DLD1 (cell line): ENCODE measurements around the gene C11orf87.

Experiments used
- in situ Hi-C: cut with HindIII; loops from 2 replicates; pipeline ENCODE4 v1.10.0; 2017; ENCODE audit warnings: low sequenced_read_pairs

The C11orf87 gene

DNA sequence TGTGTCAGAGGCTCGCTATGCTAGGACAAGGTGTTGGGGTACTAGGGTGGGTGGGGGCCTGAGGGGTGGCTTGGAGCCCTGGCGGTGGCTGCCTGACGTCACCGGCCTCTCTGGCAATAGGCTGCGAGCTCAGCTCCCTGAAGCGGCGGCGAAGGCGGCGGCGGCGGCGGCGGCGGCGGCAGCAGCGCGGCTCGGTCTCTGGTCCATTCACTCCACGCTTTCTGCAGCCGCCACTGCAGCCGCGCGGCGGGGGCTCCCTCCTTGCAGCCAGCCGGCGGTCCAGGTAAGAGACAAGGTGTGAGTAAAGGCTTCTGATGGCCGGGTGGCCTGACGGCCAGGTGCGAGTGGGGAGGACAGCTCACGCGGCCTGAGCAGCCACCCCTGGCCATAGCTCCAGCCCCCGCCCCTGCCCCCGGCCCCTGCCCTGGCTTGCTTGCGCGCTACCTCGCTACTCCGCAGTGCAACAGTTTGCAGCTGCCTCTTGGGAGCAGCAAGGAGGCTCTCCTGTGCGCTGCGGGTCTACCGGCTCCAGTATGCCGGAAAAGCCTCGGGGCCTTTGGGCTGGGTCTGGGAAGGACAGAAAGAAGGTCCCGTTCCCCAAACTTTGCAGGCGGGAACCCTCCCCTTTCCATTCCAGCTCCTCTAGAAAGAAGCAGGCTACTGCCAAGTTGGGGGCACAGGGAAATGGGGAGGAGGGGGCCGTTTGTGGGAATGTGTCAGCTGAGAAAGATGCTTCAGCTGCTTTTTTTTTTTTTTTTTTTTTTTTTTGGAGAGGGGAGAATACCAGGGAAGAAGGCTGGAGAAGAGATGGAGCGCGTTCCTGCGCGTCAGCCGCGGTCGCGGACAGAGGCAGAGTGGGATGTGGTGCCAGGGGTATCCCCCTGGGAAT, at the start of gene C11orf87:
Gene C11orf87, plus strand, starts transcription at position 210 of the 889 bp plus-strand sequence. CDS start 1,444 bp downstream, outside the sequence.
- in situ Hi-C loops: no loop called here

DNA sequence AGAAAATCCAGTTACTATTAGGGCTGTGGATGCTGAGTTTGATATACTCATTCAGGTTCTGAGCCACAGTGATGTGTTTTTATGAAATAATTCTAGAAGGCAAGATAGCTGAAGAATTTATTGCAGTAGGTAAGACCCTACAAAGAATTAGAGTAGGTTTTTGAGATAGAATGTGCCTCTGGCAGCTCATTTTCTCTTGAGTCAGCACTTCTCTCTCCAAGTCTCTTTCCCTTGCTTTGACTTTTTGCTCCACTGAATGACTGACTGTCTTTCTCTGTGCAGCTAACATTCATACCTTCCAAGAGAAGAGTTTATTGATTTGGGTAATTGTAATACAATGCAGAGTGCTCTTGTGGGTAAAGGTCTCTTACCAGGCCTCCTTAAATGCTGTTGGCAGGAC, 48.0 kb upstream of the C11orf87 start:
- in situ Hi-C loops: no loop called here

DNA sequence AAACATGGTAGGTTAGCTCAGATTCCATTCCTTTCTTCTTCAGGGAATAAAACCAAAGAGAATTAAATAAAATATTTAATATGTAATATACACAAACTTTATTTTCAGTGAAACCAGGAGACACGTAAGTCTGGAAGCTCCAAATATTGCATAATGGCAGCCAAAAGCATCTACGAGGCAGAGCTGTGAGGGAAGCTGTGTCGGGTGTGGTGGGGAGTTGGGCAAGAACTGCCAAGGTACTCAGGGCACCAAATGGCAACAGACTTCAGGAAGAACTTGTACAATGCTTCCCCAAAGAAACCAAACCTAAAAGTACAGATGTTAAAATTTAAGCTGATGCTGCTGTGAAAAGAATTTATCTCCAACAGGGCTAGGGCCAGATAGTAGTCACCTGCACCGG, 47.5 kb upstream of the C11orf87 start:
- in situ Hi-C loops: no loop called here

DNA sequence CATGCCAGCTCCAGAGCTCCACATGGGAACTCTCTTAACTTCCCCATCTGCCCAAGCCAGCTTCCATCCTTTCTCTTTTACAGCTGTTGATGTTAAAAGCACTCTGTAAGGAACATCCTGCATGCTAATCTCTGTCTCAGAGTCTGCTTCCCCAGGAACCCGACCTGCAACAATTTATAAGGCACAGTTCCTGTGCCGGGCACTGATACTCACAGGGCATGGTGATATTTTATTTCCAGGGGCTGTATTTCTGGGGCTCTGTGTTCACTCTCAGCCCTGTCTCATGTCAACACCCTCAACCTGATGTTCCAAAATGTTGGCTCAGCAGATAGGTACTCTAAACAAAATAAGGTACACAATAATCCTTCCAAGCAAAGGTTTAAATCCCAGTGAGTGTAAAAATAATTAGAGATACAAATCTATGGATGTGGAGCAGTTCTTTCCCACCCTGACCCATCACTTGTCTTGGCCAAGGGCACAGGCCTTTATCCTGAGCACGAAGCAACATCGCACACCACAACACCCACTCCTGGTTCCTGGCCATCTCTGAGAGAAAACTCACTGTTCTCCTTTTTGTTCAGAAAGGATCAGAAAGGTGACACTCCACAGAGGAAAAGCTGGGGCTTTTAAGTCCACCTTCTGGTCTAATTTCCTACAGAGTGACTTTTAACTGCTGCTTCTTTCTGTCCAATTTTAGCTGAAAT, 44.8 kb upstream of the C11orf87 start:
- in situ Hi-C loops: no loop called here

DNA sequence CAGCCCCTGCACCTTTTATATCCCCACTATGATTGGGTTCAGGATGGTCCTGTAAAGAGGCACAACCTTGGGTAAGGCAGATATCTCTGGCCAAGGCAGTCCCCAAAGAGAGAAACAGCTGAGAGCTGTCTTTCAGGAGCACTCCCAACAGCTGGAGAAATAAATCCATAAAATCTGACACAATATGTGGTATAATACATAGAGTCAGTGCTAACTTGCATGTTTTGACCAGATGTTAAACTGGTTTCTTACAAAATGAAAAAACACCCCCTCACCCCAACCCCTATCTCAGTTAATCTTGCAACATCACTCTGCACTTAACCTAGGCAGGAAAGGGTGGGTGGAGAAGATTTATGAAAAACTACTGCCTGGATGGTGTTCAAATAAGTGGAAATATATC, 44.0 kb upstream of the C11orf87 start:
- in situ Hi-C loops: no loop called here

DNA sequence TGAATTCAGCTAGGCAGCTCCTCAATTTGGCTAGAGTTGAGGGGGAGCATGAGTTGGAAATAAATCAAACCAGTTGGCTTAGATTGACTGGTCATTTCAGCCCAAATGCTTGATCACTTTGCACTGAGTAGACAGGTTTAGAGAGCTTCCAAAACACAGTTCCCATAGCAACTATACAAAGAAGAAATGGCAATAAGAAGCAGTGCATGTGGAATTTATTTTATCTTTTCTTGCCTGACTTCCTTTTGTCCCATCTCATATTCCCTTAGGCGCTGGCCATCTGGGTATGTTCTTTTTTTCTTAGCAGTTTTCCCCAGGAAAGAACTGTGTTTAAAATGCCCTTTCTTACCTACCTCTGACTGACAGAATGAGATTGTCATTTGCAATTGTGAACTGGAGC, 38.7 kb upstream of the C11orf87 start:
- in situ Hi-C loops: no loop called here

DNA sequence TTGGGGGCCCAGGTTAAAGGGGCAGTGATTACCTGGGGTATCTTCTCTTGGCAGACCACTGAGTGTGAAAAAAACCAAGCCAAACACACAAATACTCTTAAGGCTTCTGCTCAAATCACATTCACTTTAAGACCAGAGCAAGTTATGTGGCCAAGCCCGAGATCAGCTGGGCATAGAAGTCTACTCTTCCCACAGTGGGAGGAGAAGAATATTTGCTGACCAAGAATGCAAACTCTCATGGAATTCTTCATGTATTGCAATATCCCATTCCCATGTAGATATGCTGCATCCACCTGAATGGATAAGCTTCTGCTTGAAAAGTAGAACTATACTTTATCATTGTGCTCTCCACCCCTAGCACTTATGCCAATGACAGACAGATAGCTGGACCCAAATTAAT, 37.1 kb upstream of the C11orf87 start:
- in situ Hi-C loops: no loop called here

DNA sequence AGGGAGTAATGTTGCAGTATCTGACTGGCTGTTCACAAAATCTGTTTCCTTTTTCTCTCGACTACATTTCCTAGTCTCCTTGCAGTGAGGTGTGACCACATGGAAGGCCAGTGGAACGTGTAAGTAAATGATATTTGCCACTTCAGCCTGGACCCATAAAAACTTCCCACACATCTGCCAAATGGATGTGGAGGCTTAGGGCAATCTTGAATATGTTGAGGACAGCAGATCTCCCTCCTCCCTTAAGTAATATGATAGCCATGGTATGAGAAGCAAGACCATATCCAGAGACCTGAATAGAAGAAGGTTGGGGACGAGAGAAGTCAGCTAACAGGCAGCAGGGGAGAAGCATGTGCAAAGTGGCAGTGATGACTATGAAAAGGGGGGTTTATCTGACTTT, 33.0 kb upstream of the C11orf87 start:
- in situ Hi-C loops: no loop called here

DNA sequence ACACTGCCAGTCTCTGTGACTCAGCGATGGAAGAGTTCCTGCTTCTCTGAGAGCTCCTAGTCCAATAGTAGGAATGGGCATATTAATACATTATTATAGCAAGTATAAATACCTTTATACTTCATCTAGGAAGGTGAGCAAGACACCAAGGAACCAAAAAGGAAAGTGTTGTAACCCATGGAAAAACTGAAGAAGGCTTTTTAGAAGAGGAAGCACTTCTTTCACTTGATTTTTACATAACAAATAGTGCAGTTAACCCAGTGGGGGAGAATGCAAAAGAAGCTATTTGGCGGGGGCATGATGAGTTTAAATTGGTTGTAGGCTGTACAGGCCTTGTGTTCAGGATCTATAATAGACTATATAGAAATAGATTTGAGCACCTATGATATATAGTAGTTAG, 31.2 kb upstream of the C11orf87 start:
- in situ Hi-C loops: no loop called here

DNA sequence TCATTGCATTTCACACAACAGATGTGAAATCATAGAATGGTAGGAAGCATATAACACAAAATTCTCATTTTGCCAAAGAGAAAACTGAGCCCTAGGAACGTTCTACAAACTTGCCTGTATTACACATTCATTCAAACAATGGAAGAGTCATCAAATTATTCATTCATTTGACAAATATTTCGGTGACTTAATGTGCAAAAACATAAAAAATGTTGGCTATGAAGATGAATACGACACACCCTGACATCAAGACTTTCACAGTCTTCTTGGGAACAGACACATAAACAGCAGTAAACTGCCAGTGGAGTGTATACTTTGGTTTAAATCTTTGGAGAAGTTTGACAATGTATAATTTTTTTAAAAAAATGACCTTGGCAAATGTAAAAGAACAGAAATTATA, 20.4 kb upstream of the C11orf87 start:
- in situ Hi-C loops: no loop called here

DNA sequence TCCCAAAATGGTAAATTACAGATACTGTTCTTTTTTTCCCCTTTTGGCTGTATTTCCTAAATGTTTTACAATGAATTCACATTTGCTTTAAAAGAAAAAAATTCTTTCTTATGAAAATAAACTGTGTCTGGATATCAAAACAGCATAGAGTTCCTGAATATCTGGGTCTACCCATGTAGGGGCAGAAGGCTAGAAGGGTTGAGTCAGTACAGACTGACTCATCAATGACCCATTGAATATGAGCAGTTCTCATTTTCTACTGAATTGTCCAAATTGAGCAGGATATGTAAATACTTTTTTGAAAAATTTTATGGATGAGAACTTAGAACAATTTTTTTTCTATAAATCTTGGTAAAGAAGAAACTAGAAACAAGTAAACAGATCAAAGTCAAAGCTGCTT, 16.3 kb upstream of the C11orf87 start:
- in situ Hi-C loops: no loop called here

DNA sequence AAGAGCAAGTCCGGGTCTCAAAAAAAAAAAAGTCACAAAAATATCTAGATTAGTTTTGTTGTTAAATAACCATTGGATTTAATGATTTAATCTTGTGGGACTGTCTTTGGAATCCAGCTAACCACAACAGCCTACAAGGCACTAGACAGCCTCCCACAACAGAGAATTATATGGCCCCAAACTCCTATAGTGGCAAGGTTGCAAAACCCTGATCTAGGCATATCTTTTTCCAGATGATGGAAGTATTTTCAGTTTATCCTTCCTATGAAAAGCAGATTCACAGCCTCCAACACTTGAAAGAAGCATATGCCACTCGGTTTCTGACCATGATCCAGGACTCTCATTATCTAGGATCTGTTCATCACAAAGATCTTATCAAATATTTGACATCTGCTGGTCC, 5.4 kb upstream of the C11orf87 start:
- in situ Hi-C loops: no loop called here

DNA sequence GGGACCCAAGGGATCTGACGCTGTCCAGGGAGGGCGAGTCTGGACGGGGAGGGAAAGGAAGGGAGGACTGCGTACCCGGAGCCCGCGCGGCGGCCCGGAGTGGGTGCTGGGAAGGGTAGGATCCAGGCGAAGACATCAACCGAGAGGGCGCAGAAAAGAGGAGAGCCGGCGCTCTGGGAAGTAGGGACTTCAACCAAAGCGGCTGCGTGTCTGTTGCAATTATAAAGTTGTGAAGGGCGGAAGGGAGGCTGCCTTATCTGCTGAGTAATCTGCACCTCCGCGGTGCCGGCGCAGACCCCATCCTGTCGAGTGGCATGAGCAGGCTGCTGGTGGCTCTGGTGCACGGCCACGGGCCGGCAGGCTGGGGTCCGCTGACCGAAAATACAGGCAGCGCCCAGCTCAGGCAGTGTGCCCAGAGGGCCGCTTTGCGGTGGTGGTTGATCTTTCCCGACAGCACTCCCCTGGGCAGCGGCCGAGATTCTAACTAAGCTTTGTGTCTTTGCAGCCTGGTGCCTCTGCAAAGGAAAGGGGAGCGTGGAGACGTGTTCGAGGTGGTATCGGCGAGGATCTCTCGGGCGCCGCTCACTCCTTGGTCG, 978 bp downstream of the C11orf87 start:
- in situ Hi-C loops: no loop called here

DNA sequence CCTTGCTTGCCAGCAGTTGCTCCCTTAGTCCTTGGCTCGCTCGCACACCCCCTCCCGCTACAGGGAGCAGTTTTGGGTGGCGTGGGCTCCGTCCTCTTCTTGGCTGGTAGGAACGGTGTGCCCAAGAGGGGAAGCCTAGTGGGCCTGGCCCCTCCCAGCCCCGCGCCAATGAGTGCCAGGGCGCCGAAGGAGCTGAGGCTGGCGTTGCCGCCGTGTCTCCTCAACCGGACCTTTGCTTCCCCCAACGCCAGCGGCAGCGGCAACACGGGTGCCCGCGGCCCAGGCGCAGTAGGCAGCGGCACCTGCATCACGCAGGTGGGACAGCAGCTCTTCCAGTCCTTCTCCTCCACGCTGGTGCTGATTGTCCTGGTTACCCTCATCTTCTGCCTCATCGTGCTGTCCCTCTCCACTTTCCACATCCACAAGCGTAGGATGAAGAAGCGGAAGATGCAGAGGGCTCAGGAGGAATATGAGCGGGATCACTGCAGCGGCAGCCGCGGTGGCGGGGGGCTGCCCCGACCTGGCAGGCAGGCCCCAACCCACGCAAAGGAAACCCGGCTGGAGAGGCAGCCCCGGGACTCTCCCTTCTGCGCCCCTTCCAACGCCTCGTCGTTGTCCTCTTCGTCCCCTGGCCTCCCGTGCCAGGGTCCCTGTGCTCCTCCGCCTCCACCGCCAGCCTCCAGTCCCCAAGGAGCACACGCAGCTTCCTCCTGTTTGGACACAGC, 1.6 kb downstream of the C11orf87 start:
- in situ Hi-C loops: no loop called here

DNA sequence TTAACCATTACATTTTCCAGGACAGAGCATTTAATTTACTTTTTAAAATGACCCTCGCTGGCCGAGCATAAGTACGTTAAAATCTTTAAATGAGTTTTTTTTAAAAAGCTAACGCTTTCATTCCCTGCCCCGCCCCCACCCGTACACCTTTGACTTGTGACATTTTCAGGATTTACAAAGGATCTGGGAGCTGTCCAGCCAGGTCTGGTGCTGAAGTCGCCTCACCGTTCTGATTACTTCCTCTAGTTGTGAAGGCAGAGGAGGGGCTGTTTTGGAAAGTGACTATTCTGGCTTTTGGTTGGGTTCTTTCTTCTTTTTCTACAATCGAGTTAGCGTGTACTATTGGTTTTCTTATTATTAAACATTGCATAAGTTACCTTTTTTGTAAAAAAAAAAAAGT, 2.9 kb downstream of the C11orf87 start:
- in situ Hi-C loops: no loop called here

DNA sequence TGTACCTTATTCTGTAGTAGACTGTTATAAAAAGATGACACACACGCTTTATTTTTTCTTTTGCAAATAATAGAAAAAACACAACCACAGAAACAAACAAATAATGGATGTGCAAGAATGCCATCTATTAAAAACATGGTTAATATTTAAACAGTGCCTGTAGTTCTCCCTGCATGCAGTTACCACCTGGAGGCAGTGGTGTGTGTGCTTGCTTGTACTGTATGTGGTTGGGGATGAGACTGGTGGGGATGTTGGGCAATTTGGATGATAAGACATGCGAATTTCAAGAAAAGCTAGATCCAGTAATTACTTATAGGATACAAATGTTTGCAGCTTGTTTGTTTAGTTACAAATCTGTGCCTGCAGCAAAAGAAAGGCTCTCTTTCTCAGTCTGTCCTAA, 3.6 kb downstream of the C11orf87 start:
- in situ Hi-C loops: no loop called here

DNA sequence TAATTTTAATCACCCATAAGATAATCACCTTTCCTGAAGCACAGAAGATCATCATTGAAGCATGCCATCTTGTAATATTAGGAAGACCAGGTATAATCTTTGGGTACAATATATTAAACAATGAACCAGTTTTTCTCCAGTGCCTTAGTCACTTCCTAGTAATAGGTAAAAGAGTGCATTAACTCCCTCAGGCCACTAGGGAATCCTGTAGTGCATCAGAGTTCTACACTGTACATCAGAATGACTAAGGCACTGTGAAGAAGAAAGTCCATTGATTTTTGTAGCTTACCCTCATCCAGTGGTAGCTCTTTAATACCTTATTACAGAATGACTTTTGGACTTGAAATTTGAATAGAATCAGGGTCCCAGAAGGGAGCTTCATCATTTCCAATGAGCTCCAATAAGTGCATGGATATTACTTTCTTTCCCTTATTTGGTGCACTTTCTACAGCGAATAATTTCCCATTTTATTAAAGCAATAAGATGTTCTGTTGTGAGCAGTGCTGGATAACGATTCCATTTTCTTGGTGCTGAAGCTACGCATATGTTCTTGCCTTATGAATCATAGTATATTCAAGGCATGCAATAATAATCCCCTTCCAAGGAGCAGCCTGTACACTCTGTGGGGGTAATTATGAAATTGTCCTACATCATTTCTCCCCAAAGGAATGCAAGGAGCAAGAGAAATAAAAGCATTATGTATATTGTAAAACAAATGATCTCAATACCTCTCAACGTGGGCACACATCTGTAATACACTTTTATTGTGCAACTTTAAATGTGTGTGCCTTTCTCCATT, 4.7 kb downstream of the C11orf87 start:
- in situ Hi-C loops: no loop called here

DNA sequence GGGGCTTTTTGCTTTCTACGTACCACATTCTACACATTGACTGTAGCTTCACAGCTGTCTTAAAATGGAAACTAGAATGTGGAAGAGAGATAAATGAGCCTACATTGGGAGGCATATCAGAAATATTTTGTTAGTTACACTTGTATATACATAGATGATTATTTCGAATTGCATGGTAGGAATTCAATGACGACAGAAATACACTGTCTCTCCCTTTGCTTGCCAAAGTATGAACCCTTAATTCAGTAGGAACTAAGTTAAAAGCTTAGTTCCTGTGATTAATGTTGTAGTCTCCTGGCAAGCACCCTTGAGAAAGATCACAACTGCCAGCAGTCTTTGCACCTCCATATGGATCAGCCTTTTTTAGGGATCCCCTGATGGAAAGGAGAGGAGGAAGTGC, 10.1 kb downstream of the C11orf87 start:
- in situ Hi-C loops: no loop called here

DNA sequence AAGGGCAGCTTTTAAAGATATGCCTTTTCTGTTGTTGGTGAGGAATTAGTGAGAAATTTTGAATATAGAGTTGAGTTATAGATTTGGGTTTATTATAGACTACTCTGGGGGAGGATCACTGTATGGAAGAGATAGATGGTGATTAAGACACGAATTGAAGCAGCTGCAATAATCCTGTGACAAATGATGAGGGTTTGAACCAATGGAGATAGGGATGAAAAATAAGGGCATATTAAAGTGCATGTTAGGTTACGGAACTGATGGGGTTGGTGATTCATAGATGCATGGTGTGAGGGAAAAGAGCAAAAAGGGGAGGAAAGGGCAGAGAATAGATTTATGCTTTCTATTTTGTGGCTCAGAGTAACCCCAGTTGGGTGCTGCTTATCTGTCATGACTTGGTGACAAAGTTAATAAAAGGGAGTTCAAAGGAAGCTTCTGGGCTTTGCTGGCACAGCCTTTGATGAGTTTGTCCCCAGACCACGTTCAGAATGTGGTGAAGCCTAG, 11.8 kb downstream of the C11orf87 start:
- in situ Hi-C loops: no loop called here

DNA sequence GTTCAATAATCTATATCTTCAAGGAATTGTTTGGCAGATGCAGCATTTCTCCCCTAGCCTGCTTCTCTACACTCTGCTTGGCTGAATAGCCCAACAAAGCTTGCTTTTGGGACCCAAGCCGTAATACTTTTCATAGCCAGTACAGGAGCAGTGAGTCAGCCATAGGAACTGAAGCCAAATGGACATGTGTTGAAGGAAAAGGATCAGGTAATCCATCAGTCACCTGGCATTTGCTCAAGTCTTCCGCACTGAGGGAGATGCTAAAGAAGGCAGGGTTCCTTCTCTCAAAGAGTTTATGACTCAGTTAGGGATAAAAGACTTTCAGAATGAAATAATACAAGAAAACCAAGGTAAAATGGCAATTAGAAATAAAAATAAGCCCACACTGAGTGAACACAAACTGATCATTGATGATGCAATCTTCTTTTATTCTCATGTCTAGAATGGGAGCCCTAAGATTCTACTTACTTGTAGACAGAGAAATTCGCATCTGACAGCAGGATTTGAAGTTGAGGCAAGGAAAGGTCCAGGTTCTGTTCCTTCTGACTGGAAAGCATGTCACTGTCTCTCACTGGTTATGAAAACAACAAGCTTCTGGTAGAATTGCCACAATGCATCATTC, 13.2 kb downstream of the C11orf87 start:
- in situ Hi-C loops: no loop called here
